SIG-M5 treated with dmso at 0.1 percent for 504 hours (cell line): Measurements from ENCODE around the gene CBFA2T2.
"Not testable (repeated sequence)": the region's sequence is repeated elsewhere in the genome, so short reads cannot be mapped to it uniquely, and the experiment has no call there.

Experiments
- DNase-seq: peaks from one replicate; lab custom pipeline; 2025; ENCODE audit not compliant: unreplicated experiment; lab: John Stamatoyannopoulos, UW

The CBFA2T2 gene

GRCh38 chr20:33568868-33569801 lies 79.2 kb downstream of the CBFA2T2 start:
- no peak for DNase-seq

DNA sequence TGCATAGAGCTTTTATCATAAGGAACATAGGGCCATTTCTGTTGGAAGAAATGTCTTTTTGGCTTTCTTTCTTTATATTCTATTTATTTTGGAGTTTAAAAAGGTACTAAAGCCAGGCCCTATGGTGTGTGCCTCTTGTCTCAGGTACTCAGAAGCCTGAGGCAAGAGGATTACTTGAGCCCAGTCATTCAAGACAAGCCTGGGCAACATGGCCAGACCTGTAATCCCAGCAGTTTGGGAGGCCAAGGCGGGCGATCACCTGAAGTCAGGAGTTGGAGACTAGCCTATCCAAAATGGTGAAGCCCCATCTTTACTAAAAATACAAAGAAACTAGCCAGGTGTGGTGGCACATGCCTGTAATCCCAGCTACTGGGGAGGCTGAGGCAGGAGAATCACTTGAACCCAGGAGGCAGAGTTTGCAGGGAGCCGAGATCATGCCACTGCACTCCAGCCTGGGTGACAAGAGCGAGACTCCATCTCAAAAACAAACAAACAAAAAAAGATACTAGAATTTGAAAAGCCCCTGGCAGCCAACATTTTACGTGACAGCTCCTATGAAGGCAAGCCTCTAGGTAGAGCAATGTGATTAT lies 80.0 kb downstream of the CBFA2T2 start:
- DNase-seq, result no peak

GRCh38 chr20:33570743-33571142 lies 80.8 kb downstream of the CBFA2T2 start:
- DNase-seq, result no peak

DNA sequence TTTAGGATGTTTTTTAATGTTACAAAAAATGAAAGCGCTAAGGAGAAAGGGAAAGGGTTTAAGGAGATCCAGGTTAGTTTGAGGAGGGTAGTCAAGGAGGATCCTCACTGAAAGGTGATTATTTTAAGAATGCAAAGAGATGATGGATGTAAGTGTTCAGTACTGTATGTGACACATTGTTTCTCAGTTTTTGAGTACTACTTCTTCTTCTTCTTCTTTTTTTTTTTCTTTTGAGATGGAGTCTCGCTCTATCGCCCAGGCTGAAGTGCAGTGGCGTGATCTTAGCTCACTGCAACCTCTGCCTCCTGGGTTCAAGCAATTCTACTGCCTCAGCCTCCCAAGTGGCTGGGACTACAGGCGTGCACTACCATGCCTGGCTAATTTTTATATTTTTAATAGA lies 83.4 kb downstream of the CBFA2T2 start:
- DNase-seq, result not testable (repeated sequence)

- DNase-seq, result no peak
These were observed 85.4 kb downstream of the CBFA2T2 start for GRCh38 chr20:33575282-33575681.

- no peak for DNase-seq
These were observed 86.7 kb downstream of the CBFA2T2 start for GRCh38 chr20:33576432-33577125.

GRCh38 chr20:33578510-33578909 lies 88.6 kb downstream of the CBFA2T2 start:
- DNase-seq, result no peak

- DNase-seq, result no peak
These were observed 93.2 kb downstream of the CBFA2T2 start for GRCh38 chr20:33583143-33583542.

DNA sequence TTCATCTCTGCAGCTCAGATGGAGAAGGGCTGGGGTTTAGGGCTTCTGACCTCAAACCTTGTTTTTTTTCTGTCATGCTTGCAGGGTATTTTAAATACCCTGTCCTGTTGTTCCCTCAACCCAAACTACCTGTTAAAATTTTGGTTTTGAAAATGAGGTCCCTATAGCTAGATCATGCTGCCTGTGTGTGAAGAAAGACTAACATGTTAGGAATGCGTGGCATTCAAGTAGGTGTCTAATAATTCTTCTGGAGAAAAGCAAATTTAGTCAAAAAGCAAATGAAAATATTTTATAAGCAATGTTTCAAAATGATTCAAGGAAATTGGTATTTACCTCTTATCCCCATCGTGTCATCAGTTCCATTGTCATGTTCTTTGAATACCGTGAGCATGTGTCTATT lies 95.1 kb downstream of the CBFA2T2 start:
- no peak for DNase-seq

- no peak for DNase-seq
These were observed 95.5 kb downstream of the CBFA2T2 start for GRCh38 chr20:33585413-33585812.

DNA sequence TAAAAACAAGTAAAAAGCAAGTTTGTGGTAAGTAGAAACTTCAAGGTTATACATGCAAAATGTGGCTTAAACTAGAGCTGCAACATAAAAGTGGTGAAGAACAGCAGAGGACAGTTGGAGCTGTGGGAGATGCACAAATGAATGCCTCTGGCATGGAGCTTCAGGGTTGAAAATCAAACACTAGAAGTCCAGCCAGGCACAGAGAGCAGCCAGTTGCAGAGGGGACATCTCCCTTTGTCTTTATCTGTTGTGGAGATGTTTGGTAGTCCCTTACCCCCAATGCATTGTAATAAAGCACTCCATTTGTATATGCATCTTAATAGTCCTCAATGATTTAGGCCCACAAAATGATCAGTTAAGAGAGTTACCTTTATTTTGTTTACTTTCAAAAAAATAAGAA lies 99.2 kb downstream of the CBFA2T2 start:
- no peak for DNase-seq

DNA sequence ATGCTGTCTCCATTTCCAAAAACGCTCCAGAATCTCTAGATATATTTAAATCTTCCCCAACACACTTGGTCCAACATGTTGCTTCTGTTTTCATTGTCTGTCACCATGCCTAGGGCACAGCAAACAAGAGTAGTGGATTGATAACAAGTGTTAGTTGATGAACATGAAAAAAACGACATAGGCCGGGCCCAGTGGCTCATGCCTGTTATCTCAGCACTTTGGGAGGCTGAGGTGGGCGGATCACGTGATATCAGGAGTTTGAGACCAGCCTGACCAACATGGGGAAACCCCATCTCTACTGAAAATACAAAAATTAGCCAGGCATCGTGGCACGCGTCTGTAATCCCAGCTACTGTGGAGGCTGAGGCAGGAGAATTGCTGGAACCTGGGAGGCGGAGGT lies 102.0 kb downstream of the CBFA2T2 start:
- DNase-seq, result not testable (repeated sequence)

- no peak for DNase-seq
These were observed 104.8 kb downstream of the CBFA2T2 start for GRCh38 chr20:33594743-33595142.

- no peak for DNase-seq
These were observed 110.5 kb downstream of the CBFA2T2 start for GRCh38 chr20:33600414-33600813.

- no peak for DNase-seq
These were observed 111.1 kb downstream of the CBFA2T2 start for GRCh38 chr20:33600981-33601380.

- no peak for DNase-seq
These were observed 112.0 kb downstream of the CBFA2T2 start for GRCh38 chr20:33601861-33602260.

DNA sequence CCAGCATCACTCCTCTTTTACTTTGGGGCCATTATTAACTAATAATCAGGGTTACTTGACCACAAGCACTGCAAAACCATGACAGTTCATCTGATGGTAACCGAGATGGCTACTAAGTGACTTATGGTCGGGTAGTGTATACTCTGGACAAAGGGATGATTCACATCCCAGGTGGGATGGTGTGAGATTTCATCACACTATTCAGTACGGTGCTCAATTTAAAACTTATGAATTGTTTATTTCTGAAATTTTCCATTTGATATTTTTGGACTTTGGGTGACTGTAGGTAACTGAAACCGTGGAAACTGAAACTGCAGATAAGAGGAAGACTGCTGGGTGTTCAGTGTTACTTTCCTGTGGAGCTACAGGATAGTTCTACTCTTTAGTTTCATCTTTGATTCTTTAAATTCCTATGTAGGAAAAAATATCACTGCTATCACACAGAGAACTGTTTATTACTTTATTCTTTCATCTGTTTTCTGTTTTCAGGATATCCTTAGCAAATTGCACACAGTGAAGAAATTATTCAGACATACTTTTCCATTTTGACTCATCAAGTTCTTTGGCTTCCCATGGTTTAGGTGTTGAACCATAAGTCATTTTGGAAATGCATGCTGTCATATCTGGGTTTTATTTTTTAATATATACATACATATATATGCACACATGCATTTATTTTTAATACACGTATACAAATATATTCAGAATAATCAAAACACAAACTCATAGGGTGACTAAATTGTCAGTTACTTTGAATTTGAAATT lies 113.1 kb downstream of the CBFA2T2 start:
- DNase-seq, result no peak

DNA sequence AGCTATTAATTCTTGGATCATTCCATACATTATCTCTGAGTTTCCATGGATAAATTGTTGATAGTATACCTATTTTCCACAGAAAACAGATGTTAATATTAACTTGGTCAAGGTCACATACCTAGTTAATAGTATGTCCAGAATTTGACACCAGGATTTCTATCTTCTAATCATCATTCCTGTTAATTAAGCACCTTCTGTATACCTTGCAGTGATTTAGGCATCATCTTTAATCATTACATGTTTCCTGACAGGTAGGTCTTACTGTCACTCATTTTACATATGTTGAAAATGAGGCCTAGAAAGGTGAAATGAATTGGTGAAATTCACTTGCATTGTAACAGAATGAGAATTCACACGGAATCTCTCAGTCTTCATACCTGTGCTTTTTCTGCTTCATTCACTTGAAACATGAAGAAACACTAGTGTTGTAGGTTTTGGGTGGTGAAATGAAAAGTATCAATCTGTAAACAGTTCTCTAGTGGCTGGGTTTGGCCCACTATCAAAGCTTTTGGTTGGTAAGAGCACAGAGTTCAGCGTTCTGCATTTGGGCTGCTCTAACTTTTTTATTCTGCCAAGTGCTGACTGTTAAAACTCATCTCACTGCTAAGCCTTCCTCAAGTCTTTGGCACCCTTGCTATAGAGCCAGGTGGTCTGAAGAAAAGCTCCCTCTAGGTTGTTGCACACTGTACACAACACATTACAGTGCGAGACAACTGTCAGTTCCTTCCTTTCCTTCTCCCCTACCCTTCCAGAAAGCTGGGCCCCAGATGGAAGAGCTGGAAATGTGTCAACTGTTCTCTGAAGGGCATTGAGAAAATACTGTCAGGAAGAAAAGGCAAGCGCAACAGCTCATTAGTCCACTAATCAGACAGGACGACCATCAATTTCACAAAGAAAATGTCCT lies 114.4 kb downstream of the CBFA2T2 start:
- no peak for DNase-seq

GRCh38 chr20:33604991-33605370 lies 115.1 kb downstream of the CBFA2T2 start:
- DNase-seq, result no peak

DNA sequence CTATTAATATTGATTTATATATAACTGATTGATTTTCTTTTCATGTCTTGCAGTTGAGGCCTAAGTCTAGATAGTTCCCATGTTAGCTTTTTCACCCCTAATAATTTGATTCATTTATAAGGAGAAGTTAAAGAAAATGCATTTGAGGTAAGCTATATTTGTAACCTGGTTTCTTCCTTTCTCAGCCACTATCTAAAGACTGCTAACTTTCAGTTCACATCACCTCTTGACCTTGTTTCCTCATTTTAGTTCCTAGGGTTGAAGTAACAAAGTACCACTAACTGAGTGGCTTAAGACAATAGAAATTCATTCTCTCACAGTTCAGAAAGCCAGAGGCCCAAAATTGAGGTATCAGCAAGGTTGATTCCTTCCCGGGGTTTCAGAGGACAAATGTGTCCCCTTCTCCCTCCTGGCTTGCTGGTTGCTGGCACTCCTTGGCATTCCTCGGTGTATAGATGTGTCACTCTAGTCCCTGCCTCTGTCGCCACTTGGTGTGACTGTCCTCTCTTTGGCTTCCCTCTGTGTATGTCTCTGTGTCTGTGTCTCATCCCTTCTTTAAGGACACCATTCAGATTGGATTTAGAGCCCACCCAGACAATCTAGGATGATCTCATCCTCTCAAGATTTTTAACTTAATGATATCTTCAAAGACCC lies 116.3 kb downstream of the CBFA2T2 start:
- DNase-seq, result no peak
